ENCODE results near the gene SLC26A9. TPM values are rescaled to one million over a fixed set of nuclear protein-coding genes. Genes with fewer than 3 reads are reported as not detected.
A peak's percentile ranks its signal among the peaks of the same experiment; 100 is the strongest.

The SLC26A9 gene
- polyA plus RNA-seq, 1 of the 3 experiments (the other 2 are of a cell fraction), result not detected

GRCh38 chr1:205933671-205934618 is 9.3 kb downstream of the SLC26A9 start:
- no peak overlapping the region for H3K4me3 ChIP-seq (ENCODE audit: low read depth in 2 of 2, low read length in 1 of 2)
- H2AFZ ChIP-seq (ENCODE audit: low read depth), result peak overlapping the region; percentile 78; the same call in 1 of the 2 replicates
- H3F3A ChIP-seq (replicated peaks; ENCODE audit: insufficient read depth), result no peaks in the 10 kb centered on the region
- H3K27ac ChIP-seq (ENCODE audit: low read depth in 2 of 2, low read length in 1 of 2), result peak overlapping the region in 1 of 2 experiments; percentile 12; a peak in 1 of 4 replicates
- 52% methylated on average over 7 of the region's 7 CpGs for WGBS (ENCODE audit: low lambda C conversion rate)
- no peaks in the 10 kb centered on the region for H3K9me2 ChIP-seq
- no peaks in the 10 kb centered on the region for H4K20me1 ChIP-seq (ENCODE audit: insufficient read depth)
- H3K4me2 ChIP-seq, result peak overlapping the region; percentile 38; the same call in 1 of the 2 replicates
- POLR2A ChIA-PET, result no interaction called here
- no peaks in the 10 kb centered on the region for H3K79me2 ChIP-seq (ENCODE audit: insufficient read depth)
- H3K36me3 ChIP-seq (replicated peaks in 1 of 2; ENCODE audit: control insufficient read depth in 1 of 2, insufficient read depth in 2 of 2, low read length in 1 of 2), result no peaks in the 10 kb centered on the region
- H3K27me3 ChIP-seq (ENCODE audit: insufficient read depth), result 0 out of 2 replicates have a peak, but pooled peaks cover 6% of the 10 kb centered on the region
- no peak overlapping the region for H3K9ac ChIP-seq
- CTCF ChIA-PET, result interaction anchor here (1.1 to 2.4 kb wide), 4 partner anchors 14 to 44 kb away, joined by 3 to 12 read pairs (median 6); no protein-coding TSS in a partner anchor
- DNase-seq, result no peak
- H3K4me1 ChIP-seq (ENCODE audit: control insufficient read depth in 1 of 2, insufficient read depth in 2 of 2, low read depth in 1 of 2, low read length in 1 of 2), result peaks cover 0 to 11% of the 10 kb centered on the region in 2 experiments; a peak in 2 of 4 replicates
- peak; percentile 3; the same call in 1 of the 2 replicates for TF ChIP-seq FOSL2 (IDR thresholded peaks at IDR 0.05; ENCODE audit: borderline replicate concordance, low read depth)
- TF ChIP-seq, protein P1, sequence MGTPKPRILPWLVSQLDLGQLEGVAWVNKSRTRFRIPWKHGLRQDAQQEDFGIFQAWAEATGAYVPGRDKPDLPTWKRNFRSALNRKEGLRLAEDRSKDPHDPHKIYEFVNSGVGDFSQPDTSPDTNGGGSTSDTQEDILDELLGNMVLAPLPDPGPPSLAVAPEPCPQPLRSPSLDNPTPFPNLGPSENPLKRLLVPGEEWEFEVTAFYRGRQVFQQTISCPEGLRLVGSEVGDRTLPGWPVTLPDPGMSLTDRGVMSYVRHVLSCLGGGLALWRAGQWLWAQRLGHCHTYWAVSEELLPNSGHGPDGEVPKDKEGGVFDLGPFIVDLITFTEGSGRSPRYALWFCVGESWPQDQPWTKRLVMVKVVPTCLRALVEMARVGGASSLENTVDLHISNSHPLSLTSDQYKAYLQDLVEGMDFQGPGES (IDR thresholded peaks at IDR 0.05; ENCODE audit: low read depth, low read length), result no peak
- H3K9me3 ChIP-seq, result no peaks in the 10 kb centered on the region

DNA sequence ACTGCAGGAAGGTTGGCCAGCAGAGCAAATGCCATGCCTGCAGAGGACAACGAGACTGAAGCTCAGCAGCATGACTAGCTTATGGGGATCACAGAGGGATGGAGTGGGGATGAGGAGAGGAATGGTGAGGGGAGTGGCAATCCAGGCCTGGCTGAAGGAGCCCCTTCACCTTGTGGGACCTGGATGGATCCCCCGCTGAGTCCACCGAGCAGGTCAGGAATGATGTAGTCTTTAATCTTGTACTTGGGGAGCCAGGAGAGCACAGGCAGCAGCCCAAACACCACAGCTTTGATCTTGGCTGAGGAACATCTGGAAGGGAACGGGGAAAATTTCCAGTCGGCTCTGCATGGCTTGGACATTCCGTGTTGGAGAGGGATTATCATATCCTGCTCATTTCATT is 10.5 kb downstream of the SLC26A9 start:
- ChIA-PET CTCF (interaction anchor here (1.0 to 2.0 kb wide), 4 partner anchors 13 to 141 kb away, joined by 4 to 7 read pairs (median 6); no protein-coding TSS in a partner anchor), POLR2A (no interaction called here)
- Histone ChIP-seq H3K9ac (no peak overlapping the region), H3K79me2 (ENCODE audit: insufficient read depth) (no peaks in the 10 kb centered on the region), H3K4me2 (no peak overlapping the region), H3K27me3 (ENCODE audit: insufficient read depth) (0 out of 2 replicates have a peak, but pooled peaks cover 7% of the 10 kb centered on the region), H2AFZ (ENCODE audit: low read depth) (no peak overlapping the region; the same call in 1 of the 2 replicates), H3K4me1 (ENCODE audit: control insufficient read depth in 1 of 2, insufficient read depth in 2 of 2, low read depth in 1 of 2, low read length in 1 of 2) (peaks cover 0 to 11% of the 10 kb centered on the region in 2 experiments; a peak in 2 of 4 replicates), H3K27ac (ENCODE audit: low read depth in 2 of 2, low read length in 1 of 2) (no peak overlapping the region), H3F3A (replicated peaks; ENCODE audit: insufficient read depth) (no peaks in the 10 kb centered on the region), H3K4me3 (ENCODE audit: low read depth in 2 of 2, low read length in 1 of 2) (no peak overlapping the region), H3K9me3 (no peaks in the 10 kb centered on the region), H3K9me2 (no peaks in the 10 kb centered on the region), H4K20me1 (ENCODE audit: insufficient read depth) (no peaks in the 10 kb centered on the region), H3K36me3 (replicated peaks in 1 of 2; ENCODE audit: control insufficient read depth in 1 of 2, insufficient read depth in 2 of 2, low read length in 1 of 2) (no peaks in the 10 kb centered on the region)
- TF ChIP-seq POLR2AphosphoS5 (IDR thresholded peaks at IDR 0.05; ENCODE audit: low read depth, low read length), result no peak
- no peak for DNase-seq
- WGBS (ENCODE audit: low lambda C conversion rate), result 69% methylated on average over 6 of the region's 6 CpGs

DNA sequence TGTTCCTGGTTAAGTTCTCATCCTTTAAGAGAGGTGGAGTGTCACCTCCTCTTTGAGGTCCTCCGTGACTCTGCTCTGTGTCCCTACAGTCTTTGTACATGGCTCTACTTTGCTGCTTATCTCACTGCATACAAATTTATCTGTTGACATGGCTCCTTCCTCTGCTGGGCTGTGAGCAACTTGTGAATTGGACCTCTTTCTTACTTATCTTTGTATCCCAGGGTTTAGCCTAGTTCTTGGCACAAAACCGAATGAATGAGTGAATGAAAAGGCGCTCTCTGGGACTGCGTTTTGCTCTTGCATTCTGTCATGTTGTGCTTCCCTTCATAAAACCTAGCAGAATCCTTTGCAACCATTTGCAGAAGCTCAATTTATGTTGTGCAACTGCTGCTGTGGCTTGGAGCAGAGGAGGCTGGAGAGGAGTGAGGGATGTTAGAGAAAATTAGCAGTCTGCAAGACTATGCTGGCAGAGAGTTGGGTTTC is 12.4 kb downstream of the SLC26A9 start:
- CTCF ChIA-PET, result interaction anchor here (1.0 to 3.9 kb wide), 3 partner anchors 12 to 102 kb away, joined by 3 to 28 read pairs (median 15); no protein-coding TSS in a partner anchor
- no peaks in the 10 kb centered on the region for H3K36me3 ChIP-seq (replicated peaks in 1 of 2; ENCODE audit: control insufficient read depth in 1 of 2, insufficient read depth in 2 of 2, low read length in 1 of 2)
- 67% methylated on average over 4 of the region's 4 CpGs for WGBS (ENCODE audit: low lambda C conversion rate)
- no peaks in the 10 kb centered on the region for H3F3A ChIP-seq (replicated peaks; ENCODE audit: insufficient read depth)
- H3K27me3 ChIP-seq (ENCODE audit: insufficient read depth), result 0 out of 2 replicates have a peak, but pooled peaks cover 7% of the 10 kb centered on the region
- H3K79me2 ChIP-seq (ENCODE audit: insufficient read depth), result no peaks in the 10 kb centered on the region
- no peaks in the 10 kb centered on the region for H4K20me1 ChIP-seq (ENCODE audit: insufficient read depth)
- H3K9me3 ChIP-seq, result no peaks in the 10 kb centered on the region
- no peak for TF ChIP-seq CTCF (IDR thresholded peaks at IDR 0.05)
- TF ChIP-seq, protein P1 (IDR thresholded peaks at IDR 0.05; ENCODE audit: low read depth, low read length), result no peak
- no peak for TF ChIP-seq RCOR1 (IDR thresholded peaks at IDR 0.05; ENCODE audit: low read length)
- no peak for TF ChIP-seq RXRA (IDR thresholded peaks at IDR 0.05; ENCODE audit: borderline replicate concordance, low read depth)
- TF ChIP-seq SMC3 (IDR thresholded peaks at IDR 0.05; ENCODE audit: low read depth, low read length), result no peak
- TF ChIP-seq YY1 (IDR thresholded peaks at IDR 0.05; ENCODE audit: low read depth), result no peak
- TF ChIP-seq, protein P2, sequence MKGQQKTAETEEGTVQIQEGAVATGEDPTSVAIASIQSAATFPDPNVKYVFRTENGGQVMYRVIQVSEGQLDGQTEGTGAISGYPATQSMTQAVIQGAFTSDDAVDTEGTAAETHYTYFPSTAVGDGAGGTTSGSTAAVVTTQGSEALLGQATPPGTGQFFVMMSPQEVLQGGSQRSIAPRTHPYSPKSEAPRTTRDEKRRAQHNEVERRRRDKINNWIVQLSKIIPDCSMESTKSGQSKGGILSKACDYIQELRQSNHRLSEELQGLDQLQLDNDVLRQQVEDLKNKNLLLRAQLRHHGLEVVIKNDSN (IDR thresholded peaks at IDR 0.05; ENCODE audit: borderline replicate concordance, low read depth), result no peak
- H3K4me3 ChIP-seq (ENCODE audit: low read depth in 2 of 2, low read length in 1 of 2), result no peak overlapping the region
- no peak overlapping the region for H3K27ac ChIP-seq (ENCODE audit: low read depth in 2 of 2, low read length in 1 of 2)
- H2AFZ ChIP-seq (ENCODE audit: low read depth), result no peak overlapping the region
- H3K4me2 ChIP-seq, result no peak overlapping the region
- H3K9me2 ChIP-seq, result no peaks in the 10 kb centered on the region
- H3K9ac ChIP-seq, result no peak overlapping the region
- peaks cover 0 to 11% of the 10 kb centered on the region in 2 experiments; a peak in 2 of 4 replicates for H3K4me1 ChIP-seq (ENCODE audit: control insufficient read depth in 1 of 2, insufficient read depth in 2 of 2, low read depth in 1 of 2, low read length in 1 of 2)
- DNase-seq, result no peak
- POLR2A ChIA-PET, result no interaction called here
